SK-N-SH treated with all-trans-retinoic acid at 6 μM for 48 hours (cell line): ENCODE data around the gene ST6GAL1.

Experiments
- CSDC2 ChIP-seq: fragments of 250-450 bp; sonication (Bioruptor Pico); IDR thresholded peaks from 2 replicates; pipeline ENCODE4 v1.5.0; 2020; ENCODE audit warnings: mild to moderate bottlenecking, moderate library complexity
- ZNF70 ChIP-seq: fragments of 450-650 bp; formaldehyde crosslinking; IDR thresholded peaks from 2 replicates; pipeline ENCODE4 v1.5.0; 2020; ENCODE audit warnings: mild to moderate bottlenecking, moderate library complexity
- TF ChIP-seq, protein P1 (sequence below): fragments of 250-450 bp; sonication (Bioruptor Pico); IDR thresholded peaks from 2 replicates; pipeline ENCODE4 v1.8.0; 2020; ENCODE audit warnings: mild to moderate bottlenecking, moderate library complexity, borderline replicate concordance

DNA sequence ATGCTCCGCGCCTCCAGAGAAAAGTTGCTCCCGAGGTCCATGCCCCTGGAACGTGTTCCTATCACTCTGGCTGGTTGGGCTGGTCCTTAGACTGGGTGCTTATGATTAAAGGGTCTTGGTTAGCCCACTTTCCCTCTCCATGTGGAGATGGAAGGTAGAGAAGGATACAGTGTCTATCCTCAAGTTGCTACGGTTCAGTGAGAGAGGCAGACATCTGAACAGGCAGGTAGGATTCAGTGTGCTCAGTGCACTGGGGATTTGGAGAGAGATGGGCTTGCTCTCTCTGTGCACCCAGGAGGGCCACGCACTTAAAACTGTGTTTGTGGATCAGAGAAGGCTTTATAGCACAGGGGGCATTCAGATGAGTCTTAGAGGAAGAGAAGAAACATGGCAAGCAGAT lies 146.0 kb downstream of the ST6GAL1 start:
- TF ChIP-seq CSDC2 (CRISPR knock-in tag) (no peak), ZNF70 (CRISPR knock-in tag) (no peak)
- TF ChIP-seq, protein P1, sequence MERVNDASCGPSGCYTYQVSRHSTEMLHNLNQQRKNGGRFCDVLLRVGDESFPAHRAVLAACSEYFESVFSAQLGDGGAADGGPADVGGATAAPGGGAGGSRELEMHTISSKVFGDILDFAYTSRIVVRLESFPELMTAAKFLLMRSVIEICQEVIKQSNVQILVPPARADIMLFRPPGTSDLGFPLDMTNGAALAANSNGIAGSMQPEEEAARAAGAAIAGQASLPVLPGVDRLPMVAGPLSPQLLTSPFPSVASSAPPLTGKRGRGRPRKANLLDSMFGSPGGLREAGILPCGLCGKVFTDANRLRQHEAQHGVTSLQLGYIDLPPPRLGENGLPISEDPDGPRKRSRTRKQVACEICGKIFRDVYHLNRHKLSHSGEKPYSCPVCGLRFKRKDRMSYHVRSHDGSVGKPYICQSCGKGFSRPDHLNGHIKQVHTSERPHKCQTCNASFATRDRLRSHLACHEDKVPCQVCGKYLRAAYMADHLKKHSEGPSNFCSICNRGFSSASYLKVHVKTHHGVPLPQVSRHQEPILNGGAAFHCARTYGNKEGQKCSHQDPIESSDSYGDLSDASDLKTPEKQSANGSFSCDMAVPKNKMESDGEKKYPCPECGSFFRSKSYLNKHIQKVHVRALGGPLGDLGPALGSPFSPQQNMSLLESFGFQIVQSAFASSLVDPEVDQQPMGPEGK (CRISPR knock-in tag), result no peak
